ENCODE results near the gene ANKRD34A.

The ANKRD34A gene

DNA sequence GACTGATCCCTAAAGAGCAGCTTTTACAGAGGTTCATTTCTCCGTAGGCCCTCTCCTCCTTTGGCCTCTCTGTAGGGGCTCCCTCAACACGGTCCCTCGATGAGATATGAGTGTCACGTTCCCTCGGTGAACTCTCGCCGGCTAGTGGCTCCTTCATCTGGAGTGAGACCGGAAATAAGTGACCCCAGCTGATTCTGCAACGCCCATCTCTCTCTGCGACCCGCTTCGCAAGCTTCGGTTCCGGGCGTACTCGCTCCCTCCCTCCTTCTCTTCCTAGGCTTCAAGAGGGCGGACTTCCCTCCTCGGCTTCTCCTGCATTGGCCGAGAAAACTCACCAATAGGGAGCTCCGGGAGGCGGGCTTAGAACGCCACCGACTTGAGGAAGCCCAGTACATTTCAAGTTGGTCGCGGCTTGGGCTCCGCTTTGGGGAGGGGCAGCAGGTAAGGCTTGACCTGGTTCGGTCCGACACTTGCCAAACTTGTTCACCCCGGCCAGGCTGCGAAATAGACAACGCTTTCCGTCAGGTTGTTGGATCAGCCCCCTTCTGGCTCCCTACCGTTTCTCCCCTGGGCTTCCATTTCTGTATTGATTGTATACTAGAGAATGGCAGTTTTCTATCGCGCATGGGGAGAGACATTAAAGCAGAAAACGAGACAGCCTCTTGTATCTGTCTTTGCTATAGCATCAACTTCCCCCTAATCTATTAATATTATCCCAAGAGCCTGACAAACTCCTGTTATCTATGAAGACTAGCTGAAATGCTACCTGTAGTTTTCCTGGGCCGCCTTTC, at the start of gene ANKRD34A, which contains the start of gene POLR3GL:
Gene ANKRD34A, minus strand, starts transcription at position 248 of the 791 bp plus-strand sequence. CDS start 2,816 bp downstream, outside the sequence.
Gene POLR3GL, plus strand, starts transcription at position 363 of the 791 bp plus-strand sequence. CDS start 10,176 bp downstream, outside the sequence.
- peak; percentile 85 to 87 for DNase-seq (ENCODE audit: low read depth in 2 of 2)

DNA sequence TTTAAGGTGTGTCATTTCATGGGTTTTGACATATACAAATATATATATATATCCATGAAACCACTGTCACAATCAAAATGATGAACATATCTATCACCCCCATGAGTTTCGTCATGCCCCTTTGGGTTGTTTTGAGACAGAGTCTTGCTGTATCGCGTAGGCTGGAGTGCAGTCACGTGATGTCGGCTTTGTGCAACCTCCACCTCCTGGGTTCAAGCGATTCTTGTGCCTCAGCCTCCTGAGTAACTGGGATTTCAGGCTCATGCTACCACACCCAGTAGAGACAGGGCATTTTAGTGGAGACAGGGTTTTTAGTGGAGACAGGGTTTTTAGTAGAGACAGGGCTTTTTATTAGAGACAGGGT, 49.2 kb upstream of the ANKRD34A start:
- no peak for DNase-seq (ENCODE audit: low read depth in 2 of 2)

DNA sequence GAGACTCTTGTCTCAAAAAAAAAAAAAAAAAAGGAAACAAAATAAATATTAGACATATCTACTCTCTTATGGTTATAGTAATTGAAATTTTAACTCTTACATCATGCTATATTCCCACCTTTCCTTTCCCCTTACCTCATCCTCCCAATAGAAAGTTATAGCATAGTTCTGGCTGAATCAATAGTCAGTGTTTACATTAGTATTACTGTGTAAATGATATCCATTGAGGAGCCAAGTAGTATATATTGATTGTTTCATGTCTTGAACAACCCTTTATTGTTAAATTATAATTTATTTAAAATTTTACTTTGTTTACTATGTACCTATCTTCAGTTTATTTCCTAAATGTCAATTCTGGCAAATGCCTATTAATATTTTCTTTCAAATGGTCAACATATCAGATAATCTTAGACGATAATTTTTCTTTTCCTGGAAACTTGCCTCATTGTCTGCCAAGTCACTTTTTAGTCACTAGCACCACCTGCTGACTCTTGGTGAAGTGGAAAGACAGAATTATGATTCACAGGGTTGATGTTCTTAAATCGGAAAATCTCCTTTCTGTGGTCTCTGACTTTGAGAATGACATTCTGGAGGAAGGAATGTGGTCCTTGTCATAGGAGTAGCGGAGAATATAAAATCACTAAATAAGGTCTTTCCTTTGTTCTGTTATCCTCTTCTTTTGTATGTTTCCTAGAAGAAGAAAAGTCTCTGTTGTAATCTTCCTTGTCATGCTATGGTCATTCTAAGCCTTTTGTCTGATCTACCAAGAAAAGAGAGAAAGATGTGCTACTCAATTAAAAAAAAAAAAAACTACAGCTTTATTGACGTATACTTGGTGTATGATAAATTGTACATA, 48.6 kb upstream of the ANKRD34A start:
- no peak for DNase-seq (ENCODE audit: low read depth in 2 of 2)

DNA sequence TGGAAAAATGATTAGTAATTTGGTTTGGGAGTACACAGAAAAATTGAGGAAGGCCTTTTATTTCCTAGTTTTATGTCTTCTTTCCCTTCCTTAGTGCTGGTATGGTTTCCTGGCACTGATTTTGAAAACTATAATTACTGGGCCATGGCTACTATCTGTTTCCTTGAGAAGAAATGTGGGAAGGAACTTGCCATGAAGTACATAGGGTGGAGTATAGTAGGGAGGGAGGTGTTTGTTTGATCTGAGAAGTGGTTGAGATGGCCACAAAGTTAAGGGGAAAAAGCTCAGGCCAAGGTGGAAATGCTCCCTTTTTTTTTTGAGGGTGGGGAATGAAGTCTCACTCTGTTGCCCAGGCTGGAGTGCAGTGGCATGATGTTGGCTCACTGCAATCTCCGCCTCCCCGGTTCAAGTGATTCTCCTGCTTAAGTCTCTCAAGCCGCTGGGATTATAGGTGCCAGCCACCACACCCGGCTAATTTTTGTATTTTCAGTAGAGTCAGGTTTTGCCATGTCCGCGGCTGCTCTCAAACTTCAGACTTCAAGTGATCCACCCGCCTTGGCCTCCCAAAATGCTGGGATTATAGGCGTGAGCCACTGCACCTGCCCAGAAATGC, 45.9 kb upstream of the ANKRD34A start:
- DNase-seq (ENCODE audit: low read depth in 2 of 2), result no peak

DNA sequence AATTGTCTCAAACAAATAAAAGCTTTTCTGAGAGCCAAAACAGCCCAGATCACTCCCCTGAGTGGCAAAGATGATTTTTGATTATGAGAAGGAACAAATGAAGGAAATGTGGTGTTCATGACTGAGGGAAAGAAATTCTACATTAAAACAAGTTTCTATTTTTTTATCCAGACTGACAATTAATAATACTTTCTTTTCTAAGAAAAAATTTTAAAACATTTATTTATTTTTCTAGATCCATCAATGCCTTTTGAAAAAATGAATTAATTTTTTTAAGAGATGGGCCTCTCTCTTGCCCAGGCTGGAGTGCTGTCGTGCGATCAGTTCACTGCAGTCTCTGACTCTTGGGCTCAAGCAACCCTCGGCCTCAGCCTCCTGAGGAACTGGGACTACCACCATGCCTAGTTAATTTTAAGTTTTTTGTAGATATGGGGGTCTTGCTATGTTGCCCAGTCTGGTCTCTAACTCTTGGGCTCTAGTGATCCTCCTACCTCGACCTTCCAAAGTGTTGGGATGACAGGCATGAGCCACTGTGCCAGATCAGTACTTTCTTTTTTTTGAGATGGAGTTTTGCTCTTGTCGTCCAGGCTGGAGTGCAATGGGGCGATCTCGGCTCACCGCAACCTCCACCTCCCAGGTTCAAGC, 43.2 kb upstream of the ANKRD34A start:
- DNase-seq (ENCODE audit: low read depth in 2 of 2), result no peak

DNA sequence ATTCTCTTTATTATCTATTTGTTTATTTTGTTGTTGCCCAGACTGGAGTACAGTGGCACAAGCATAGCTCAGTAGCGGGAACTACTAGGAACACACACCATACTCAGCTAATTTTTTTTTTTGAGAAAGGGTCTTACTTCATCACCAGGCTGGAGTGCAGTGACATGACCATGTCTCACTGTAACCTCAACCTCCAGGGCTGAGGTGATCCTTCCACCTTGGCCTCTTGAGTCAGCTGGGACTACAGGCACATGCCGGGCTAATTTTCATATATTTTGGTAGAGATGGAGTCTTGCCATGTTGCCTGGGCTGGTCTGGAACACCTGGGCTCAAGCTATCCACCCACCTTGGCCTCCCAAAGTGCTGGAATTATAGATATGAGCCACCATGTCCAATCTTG, 37.3 kb upstream of the ANKRD34A start:
- no peak for DNase-seq (ENCODE audit: low read depth in 2 of 2)

DNA sequence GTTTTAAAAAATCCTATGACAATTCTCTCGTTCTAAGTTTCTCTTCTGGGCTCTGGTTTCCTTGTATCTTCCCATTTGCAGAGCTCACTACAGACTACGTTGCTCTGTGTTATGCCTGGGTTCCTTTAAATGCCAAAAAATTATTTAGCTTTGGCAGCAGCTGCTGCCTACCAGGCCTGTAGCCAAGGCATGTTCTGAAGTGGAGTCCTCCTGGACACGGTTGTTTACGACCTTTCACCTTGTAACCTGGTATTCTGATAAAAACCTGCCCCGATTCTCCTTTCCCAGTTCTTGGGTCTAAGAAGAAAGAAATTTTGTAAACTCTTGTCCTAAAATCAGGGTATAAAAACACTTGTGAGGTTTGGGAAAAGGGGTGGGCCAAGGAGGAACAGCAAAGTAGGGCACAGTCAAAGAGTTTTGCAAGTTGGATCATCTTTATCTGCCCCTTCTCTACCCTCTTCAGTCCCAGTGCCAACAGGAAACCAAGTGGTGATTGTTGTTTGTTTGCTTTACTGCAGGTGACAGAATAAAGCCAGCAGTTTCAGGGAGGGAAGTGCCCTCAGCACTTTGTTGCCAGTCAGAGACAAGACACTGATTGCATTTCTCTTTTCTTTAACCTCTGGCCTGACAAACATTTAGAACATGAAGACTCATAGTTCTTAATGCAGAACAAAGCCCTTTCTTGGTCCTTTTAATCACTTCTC, 35.1 kb upstream of the ANKRD34A start:
- DNase-seq (ENCODE audit: low read depth in 2 of 2), result no peak

DNA sequence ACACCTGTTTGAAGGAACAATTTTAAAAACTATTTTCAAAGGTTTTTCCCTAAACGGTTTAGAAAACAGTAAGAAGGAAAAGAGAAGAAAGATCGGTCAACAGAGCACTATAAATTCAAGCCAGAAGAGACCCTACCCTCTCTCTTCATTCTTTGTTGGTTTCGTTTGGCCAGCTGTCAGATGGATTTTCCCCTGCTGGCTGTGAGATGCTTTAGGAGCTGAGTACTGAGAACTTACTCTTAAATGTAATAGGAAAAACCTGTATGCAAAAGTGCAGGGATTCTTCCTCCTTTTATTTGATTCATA, 33.3 kb upstream of the ANKRD34A start:
- DNase-seq (ENCODE audit: low read depth in 2 of 2), result no peak

DNA sequence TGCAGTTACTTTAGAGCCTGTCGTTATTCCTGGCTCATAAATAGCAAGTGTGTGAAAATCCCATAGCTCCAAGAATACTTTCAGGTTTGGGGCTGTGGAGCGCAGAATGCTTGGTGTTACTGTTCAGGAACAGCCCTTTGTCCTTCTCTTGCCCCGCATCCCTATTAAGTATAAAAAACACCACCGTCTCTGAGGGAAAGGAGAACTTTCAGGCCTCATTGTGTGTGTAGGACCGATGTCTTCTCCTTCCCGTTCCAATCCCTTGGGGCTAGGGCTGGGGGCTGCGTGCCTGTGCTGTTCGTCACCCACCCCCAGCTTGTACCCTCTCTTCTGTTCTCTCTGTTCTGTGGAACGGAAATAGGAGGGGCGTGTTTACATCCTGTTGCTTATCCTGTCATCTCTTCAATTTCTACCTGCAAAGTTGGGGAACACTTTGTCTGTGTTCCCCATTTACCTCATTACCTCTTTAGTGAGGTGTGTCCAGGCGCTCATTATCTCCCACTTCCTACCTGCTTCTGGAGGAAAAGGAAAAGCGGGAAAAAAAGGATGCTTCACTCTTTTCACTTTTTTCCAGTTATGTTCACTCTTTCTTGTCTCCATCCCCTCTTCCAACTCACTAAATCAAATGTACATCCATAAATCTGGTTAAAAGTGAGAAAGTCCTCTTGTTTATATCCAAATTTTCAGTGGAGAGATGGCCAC, 32.8 kb upstream of the ANKRD34A start:
- DNase-seq (ENCODE audit: low read depth in 2 of 2), result peak in 1 of 2 donors; percentile 30

DNA sequence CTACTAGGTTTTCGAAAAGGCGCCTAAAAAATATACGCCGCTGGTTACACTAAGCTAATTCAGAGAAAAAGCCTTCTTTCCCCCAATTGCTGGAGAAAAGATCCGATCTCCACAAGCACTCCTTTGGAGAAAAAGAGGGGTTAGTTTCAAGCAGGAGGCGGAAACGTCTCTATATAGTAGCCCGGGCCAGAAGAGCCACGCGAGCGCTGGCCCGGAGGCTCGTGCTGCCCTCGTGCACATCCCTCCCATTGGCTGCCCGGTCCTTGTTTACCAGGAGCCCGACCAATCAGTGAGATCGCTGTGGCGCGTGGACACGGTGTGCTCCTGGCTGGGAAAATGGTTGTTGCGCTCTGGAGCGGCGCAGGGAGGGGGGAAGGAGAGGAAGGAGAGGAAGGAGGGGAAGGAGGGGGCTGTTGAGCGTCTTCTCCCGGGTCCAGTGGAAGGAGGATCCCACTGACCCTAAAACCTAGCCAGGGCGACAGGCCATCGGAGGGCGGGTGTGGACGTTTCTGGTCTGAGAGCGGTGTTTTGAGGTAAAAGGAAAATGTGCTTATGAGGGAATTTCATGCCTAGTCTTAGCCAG, 32.1 kb upstream of the ANKRD34A start, which contains the start of gene TXNIP:
Gene TXNIP, minus strand, starts transcription at position 147 of the 583 bp plus-strand sequence. CDS start 313 bp downstream, outside the sequence.
- peak; percentile 90 to 92 for DNase-seq (ENCODE audit: low read depth in 2 of 2)

DNA sequence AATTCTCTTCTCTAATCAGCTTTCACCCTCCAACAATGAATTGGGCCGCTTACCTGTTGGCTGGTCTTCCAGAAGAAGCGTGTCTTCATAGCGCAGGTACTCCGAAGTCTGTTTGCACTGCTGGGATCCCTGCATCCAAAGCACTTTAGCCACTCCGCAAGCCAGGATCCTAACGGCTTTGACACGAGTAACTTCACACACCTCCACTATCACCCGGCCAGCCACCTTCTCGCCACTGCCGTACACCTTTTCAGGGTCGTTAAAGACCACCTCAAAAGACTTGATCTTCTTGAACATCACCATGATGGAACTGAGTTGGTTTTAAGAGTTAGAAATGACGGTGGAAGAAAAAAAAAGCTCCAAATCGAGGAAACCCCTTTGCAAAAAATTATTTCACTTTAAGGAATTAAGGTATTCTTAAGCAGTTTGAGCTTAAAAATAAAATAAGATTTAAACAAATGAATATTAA, 31.6 kb upstream of the ANKRD34A start:
- no peak for DNase-seq (ENCODE audit: low read depth in 2 of 2)

DNA sequence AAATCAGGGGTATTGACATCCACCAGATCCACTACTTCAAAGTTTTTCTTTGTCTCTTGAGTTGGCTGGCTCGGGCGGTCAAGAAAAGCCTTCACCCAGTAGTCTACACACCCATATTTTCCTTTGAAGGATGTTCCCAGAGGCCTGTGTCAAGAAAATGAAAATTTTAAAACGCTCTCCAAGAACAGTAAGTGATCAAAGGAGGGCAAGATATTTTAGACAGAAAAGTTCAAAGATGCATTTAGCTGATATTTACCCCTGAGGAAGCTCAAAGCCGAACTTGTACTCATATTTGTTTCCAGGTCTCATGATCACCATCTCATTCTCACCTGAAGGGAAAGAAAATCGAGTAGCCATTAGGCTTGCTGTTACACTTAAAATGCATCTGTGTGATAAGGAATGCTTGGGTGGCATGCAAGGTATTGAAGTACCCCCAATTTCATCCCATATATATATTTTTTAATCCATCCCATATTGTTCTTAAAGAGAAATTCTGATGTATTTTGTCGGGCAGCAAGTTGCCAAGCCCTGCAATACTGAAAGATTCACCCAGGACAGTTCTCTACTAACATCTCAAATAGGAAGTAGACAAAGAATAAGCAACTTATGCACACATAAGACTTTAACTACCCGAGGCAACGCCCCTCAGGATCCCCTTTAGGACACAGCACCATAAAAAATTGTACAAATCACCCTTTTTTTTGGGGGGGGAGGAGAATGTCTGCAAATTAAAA, 30.9 kb upstream of the ANKRD34A start:
- DNase-seq (ENCODE audit: low read depth in 2 of 2), result no peak

DNA sequence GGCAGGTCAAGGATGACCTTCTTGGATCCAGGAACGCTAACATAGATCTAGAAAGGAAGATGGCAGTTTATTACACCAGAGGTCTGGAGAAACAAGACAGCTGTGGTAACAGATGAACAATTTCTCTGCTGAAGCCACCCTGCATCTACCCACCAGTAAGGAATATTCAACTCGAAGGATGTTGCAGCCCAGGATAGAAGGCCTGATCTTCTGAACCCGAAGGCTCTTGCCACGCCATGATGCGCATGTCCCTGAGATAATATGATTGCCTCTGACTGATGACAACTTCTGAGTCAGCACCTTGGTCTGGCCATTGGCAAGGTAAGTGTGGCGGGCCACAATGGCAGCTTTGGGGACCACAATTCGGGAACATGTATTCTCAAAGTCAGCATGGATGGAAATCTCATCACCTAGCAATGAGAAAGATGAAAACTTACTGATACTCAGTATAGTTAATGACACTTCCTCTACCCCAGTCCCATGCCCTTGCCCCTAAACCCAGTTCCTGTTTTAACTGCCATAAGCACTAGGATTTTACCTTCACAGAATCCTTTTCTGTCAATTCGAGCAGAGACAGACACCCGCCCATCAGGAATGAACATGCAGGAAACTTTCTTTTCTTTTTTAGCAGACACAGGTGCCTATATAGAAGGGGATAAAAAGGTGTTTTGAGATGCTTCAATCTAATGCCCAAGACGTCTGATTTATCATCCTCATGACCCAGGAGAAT, 30.2 kb upstream of the ANKRD34A start:
- DNase-seq (ENCODE audit: low read depth in 2 of 2), result no peak

DNA sequence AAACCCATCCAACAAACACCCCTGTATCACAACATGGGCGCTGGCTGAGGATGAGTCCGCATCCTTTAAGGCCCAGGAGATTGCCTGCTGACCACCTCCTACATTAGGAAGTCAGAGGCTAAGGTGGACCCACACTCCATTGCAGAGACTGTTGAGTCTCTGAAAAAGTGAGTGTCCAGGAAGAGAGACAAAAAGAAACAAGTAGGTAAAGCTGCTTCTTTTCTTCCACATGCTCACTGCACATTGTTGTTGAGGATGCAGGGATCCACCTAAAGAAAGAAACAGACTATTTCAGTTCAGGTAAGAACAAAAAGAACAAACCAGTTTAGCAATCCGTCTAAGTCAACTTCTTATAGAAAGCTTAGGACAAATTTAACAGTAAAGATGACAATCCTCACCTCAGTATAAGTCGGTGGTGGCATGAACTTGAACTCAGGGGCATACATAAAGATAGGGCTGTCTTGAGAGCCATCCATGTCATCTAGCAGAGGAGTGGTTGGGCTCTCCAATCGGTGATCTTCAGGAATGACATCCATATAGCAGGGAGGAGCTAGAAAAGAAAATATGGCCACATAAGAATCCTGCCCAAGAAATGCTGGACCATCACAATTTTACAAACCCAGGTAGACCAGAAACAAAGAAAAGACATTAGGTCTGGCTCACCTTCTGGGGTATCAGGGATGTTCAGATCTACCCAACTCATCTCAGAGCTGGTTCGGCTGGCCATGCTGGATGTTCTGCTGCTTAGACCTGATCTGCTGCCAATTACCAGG, 29.4 kb upstream of the ANKRD34A start:
- no peak for DNase-seq (ENCODE audit: low read depth in 2 of 2)

DNA sequence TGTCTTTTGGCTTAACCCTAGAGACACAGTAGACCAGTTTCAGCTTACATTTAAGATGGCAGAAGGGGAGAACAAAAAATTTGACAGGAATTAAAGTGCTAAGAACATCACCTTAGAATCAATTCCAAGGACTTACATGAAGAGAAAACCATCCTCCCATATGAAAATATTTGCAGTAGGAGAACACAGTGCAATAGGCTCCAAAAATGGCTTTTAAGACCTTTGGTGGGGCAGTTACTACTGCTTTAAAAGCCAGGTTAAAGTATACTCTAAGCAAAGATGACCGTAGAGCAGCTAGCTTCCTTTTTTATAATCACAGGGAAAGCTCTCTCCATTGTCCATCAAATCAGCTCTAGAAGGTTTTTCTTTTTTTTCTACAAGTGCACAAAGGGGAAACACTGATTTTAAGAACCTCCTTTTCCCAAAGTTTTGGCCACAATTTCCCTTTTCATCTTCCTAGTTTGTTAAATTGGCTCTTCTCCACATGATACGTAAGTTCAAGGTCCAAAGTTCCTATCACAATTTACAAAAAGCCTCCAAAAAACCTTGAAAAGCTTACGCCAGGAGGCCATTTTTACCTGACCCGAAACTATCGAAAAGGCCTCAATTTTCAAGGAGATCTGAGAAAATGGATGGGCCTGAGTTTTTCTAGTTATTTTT, 28.7 kb upstream of the ANKRD34A start:
- DNase-seq (ENCODE audit: low read depth in 2 of 2), result no peak

DNA sequence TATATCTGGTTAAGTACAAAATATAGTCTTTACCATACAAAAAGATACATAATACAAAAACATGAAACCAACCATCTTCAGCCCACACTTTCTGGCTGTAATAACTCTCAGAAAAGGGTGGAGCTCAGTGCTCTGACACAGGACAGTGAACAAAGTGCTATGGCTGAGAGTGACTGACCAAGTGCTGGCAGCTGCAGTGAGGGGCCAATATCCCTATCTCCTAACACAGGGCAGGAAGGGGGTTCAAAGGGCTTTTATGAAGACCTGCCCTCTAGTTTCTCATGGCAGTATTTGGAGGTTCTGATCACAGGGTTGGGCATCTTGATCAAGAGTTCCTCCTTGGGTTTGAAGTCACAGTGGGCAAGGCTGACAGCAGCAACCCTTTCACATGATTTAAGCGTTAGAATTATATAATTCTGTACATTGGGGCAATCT, 28.1 kb upstream of the ANKRD34A start:
- DNase-seq (ENCODE audit: low read depth in 2 of 2), result no peak

DNA sequence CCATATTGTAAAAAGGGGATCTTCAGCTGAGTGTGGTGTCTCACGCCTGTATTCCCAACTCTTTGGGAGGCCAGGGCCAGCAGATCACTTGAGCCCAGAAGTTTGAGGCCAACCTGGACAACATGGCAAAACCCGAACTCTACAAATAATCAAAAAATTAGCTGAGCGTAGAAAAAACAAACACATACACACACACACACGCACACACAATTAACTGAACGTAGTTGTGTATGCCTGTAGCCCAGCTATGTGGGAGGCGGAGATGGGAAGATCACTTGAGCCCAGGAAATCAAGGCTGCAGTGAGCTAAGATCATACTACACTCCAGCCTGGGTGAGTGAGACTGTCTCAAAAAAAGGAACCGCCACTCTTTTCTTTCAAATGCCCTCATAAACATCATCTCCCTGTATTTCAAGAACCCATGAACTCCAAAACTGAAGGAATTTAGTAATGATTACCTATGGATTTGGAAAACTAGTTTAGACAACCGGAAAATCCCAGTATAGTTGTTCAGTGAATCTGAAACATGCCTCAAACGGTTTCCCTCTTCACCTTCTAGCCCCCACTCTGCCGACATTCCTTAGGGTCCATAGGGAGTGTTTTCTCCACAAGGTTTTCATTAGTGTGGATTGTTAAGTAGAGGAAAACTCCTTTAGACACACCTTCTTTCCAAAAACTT, 27.5 kb upstream of the ANKRD34A start:
- no peak for DNase-seq (ENCODE audit: low read depth in 2 of 2)

Data from stimulated activated CD4-positive, alpha-beta T cell treated with anti-CD3 and anti-CD28 coated beads, Interleukin-15, amount 100 ng/mL, for 48 hours (primary cell).